Measurements from ENCODE around the gene GAS2L2. TPM values are rescaled to one million over a fixed set of nuclear protein-coding genes. Genes with fewer than 3 reads are reported as not detected.

The GAS2L2 gene
- total RNA-seq, 1 experiment from 2014 or later: not detected

DNA sequence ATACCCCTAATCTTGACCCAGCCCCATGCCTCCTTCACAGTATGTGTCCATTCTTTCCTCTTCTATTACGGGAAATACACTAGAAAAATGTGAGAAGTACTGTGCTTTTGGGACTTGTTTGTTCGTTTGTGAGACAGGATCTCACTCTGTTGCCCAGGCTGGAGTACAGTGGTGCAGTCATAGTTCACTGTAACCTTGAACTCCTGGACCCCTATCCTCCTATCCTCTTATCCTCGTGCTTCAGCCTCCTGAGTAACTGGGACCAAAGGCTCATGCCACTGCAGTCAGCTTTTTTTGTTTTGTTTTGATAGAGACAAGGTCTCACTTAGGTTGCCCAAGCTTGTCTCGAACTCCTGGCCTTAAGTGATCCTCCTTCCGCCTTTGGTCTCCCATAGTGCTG, 51.5 kb downstream of the GAS2L2 start:
- Histone ChIP-seq H3K9ac (ENCODE audit: low read length) (no peak overlapping the region), H3K36me3 (ENCODE audit: low read depth, low read length) (peaks cover 7% of the 10 kb centered on the region; the same call in 1 of the 2 replicates), H4K20me1 (ENCODE audit: low read length) (no peaks in the 10 kb centered on the region), H3K4me3 (ENCODE audit: low read length) (no peak overlapping the region), H3K79me2 (ENCODE audit: low read length) (no peaks in the 10 kb centered on the region), H3K27me3 (ENCODE audit: low read length) (no peaks in the 10 kb centered on the region), H3K4me1 (ENCODE audit: insufficient read depth, low read length) (peaks cover 5% of the 10 kb centered on the region; the same call in 1 of the 2 replicates), H3F3A (ENCODE audit: low read length, unreplicated experiment) (no peaks in the 10 kb centered on the region), H3K9me3 (ENCODE audit: low read length) (no peaks in the 10 kb centered on the region), H3K4me2 (ENCODE audit: low read length) (no peak overlapping the region), H3K27ac (ENCODE audit: low read length) (no peak overlapping the region), H3K9me2 (replicated peaks; ENCODE audit: low read length) (no peaks in the 10 kb centered on the region), H2AFZ (ENCODE audit: low read length) (no peak overlapping the region)
- no TSS peak for BruUV-seq (replicated peaks)
- TF ChIP-seq EZH2phosphoT487 (IDR thresholded peaks at IDR 0.05; ENCODE audit: borderline replicate concordance, low read length): no peak
- no peak for TF ChIP-seq EZH2 (IDR thresholded peaks at IDR 0.05; ENCODE audit: low read length, unreplicated experiment)
- TF ChIP-seq, protein P1, sequence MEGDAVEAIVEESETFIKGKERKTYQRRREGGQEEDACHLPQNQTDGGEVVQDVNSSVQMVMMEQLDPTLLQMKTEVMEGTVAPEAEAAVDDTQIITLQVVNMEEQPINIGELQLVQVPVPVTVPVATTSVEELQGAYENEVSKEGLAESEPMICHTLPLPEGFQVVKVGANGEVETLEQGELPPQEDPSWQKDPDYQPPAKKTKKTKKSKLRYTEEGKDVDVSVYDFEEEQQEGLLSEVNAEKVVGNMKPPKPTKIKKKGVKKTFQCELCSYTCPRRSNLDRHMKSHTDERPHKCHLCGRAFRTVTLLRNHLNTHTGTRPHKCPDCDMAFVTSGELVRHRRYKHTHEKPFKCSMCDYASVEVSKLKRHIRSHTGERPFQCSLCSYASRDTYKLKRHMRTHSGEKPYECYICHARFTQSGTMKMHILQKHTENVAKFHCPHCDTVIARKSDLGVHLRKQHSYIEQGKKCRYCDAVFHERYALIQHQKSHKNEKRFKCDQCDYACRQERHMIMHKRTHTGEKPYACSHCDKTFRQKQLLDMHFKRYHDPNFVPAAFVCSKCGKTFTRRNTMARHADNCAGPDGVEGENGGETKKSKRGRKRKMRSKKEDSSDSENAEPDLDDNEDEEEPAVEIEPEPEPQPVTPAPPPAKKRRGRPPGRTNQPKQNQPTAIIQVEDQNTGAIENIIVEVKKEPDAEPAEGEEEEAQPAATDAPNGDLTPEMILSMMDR (conservative IDR thresholded peaks at IDR 0.05; ENCODE audit: low read depth, low read length): no peak
- ChIA-PET CTCF (no interaction called here), POLR2A (ENCODE audit: unreplicated experiment) (no interaction called here)
- DNase-seq (no peak), ATAC-seq (no peak)
- intact Hi-C loops (cut with micrococcal nuclease): no loop called here

DNA sequence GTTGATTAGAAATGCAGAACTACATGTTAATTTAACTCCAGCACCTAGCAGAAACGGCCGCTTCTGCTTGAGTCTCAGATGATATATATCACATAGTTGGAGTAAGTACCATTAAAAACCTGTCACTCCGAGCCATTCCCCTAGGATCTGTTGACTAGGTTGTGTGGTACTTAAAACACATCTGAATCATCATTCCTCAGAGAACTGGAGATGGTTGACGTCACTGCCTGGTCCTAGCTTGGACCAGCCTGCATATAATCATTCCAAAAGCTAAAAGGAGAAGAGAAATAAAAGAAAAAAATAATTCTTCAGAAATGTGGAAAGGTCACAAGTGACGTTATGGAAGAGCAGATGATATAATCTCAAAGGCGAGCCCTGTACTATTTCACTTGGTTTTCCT, 52.9 kb downstream of the GAS2L2 start:
- ATAC-seq: no peak
- Histone ChIP-seq H3K27ac (ENCODE audit: low read length) (no peak overlapping the region), H3K79me2 (ENCODE audit: low read length) (no peaks in the 10 kb centered on the region), H4K20me1 (ENCODE audit: low read length) (no peaks in the 10 kb centered on the region), H3F3A (ENCODE audit: low read length, unreplicated experiment) (no peaks in the 10 kb centered on the region), H3K9me3 (ENCODE audit: low read length) (no peaks in the 10 kb centered on the region), H2AFZ (ENCODE audit: low read length) (no peak overlapping the region), H3K4me3 (ENCODE audit: low read length) (no peak overlapping the region), H3K36me3 (ENCODE audit: low read depth, low read length) (peaks cover 7% of the 10 kb centered on the region; the same call in 1 of the 2 replicates), H3K27me3 (ENCODE audit: low read length) (no peaks in the 10 kb centered on the region), H3K9ac (ENCODE audit: low read length) (no peak overlapping the region), H3K4me2 (ENCODE audit: low read length) (no peak overlapping the region), H3K9me2 (replicated peaks; ENCODE audit: low read length) (no peaks in the 10 kb centered on the region), H3K4me1 (ENCODE audit: insufficient read depth, low read length) (no peaks in the 10 kb centered on the region)
- CTCF ChIA-PET: no interaction called here
- intact Hi-C loops (cut with micrococcal nuclease): no loop called here
- no peak for DNase-seq
- TF ChIP-seq EZH2phosphoT487 (IDR thresholded peaks at IDR 0.05; ENCODE audit: borderline replicate concordance, low read length) (no peak), EZH2 (IDR thresholded peaks at IDR 0.05; ENCODE audit: low read length, unreplicated experiment) (no peak)
- TF ChIP-seq, protein P1 (conservative IDR thresholded peaks at IDR 0.05; ENCODE audit: low read depth, low read length): no peak
- POLR2A ChIA-PET (ENCODE audit: unreplicated experiment): no interaction called here
- BruUV-seq (replicated peaks): no TSS peak

DNA sequence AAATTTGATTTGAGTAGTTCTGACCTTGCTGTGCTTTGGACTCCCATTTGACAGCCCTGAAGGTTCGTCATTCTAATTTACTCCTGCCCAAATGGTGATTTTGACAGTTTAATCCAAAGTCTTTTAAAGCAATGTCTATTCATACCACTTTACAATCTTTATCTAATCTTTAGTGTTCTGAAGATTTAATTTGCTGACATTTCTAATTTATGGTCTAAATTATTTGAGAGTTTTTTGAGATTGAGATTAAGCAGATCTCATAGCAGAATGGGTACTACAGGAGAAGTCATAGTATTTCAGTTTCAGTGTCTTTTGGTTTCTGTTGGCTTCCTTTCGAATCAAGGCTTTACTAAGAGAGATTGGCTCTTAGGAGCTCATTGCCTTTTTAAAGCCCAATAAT, 54.2 kb downstream of the GAS2L2 start:
- BruUV-seq (replicated peaks): no TSS peak
- DNase-seq (no peak), ATAC-seq (no peak)
- Histone ChIP-seq H2AFZ (ENCODE audit: low read length) (no peak overlapping the region), H3K4me2 (ENCODE audit: low read length) (no peak overlapping the region), H3K36me3 (ENCODE audit: low read depth, low read length) (peaks cover 11% of the 10 kb centered on the region; the same call in 1 of the 2 replicates), H3K4me1 (ENCODE audit: insufficient read depth, low read length) (no peaks in the 10 kb centered on the region), H3K9me2 (replicated peaks; ENCODE audit: low read length) (no peaks in the 10 kb centered on the region), H3K27ac (ENCODE audit: low read length) (no peak overlapping the region), H3F3A (ENCODE audit: low read length, unreplicated experiment) (no peaks in the 10 kb centered on the region), H3K9ac (ENCODE audit: low read length) (no peak overlapping the region), H3K27me3 (ENCODE audit: low read length) (no peaks in the 10 kb centered on the region), H4K20me1 (ENCODE audit: low read length) (no peaks in the 10 kb centered on the region), H3K79me2 (ENCODE audit: low read length) (no peaks in the 10 kb centered on the region), H3K9me3 (ENCODE audit: low read length) (no peaks in the 10 kb centered on the region), H3K4me3 (ENCODE audit: low read length) (no peak overlapping the region)
- POLR2A ChIA-PET (ENCODE audit: unreplicated experiment): no interaction called here
- TF ChIP-seq EZH2phosphoT487 (IDR thresholded peaks at IDR 0.05; ENCODE audit: borderline replicate concordance, low read length) (no peak), EZH2 (IDR thresholded peaks at IDR 0.05; ENCODE audit: low read length, unreplicated experiment) (no peak)
- TF ChIP-seq, protein P1 (conservative IDR thresholded peaks at IDR 0.05; ENCODE audit: low read depth, low read length): no peak
- intact Hi-C loops (cut with micrococcal nuclease): no loop called here
- CTCF ChIA-PET: no interaction called here
